ENCODE measurements around the gene MYG1. TPM values are rescaled to one million over a fixed set of nuclear protein-coding genes. Genes with fewer than 3 reads are reported as not detected.

MYG1 gene
- total RNA-seq (2012; rRNA removed) = 47.4 and 51.2 TPM in 2 replicates

- Histone ChIP-seq H3K4me3 (ENCODE audit: low read length) (peak within 1 kb of the TSS; percentile 89), H3K27me3 (ENCODE audit: control insufficient read depth, insufficient read depth, low read length) (no peaks in the 10 kb centered on the region), H3K9ac (ENCODE audit: low read depth, low read length) (peak within 1 kb of the TSS; percentile 96), H3K36me3 (ENCODE audit: insufficient read depth, low read length) (peaks cover 12% of the 10 kb centered on the region), H3K4me2 (ENCODE audit: low read length) (peak within 1 kb of the TSS; percentile 99), H3K4me1 (ENCODE audit: control insufficient read depth, insufficient read depth, low read length) (peaks cover 59% of the 10 kb centered on the region), H3K9me3 (replicated peaks; ENCODE audit: low read length) (no peaks in the 10 kb centered on the region)
Measured at GRCh38 chr12:53299454-53300180, at the start of gene MYG1. Gene MYG1, plus strand, starts transcription at chr12:53299695. Its CDS starts 43 bp downstream, at chr12:53299738.

- Histone ChIP-seq H3K4me2 (ENCODE audit: low read length) (peak overlapping the region; percentile 93), H3K36me3 (ENCODE audit: insufficient read depth, low read length) (peaks cover 14% of the 10 kb centered on the region), H3K4me1 (ENCODE audit: control insufficient read depth, insufficient read depth, low read length) (peaks cover 17% of the 10 kb centered on the region), H3K9ac (ENCODE audit: low read depth, low read length) (peak overlapping the region; percentile 91), H3K4me3 (ENCODE audit: low read length) (peak overlapping the region; percentile 96), H3K9me3 (replicated peaks; ENCODE audit: low read length) (no peaks in the 10 kb centered on the region), H3K27me3 (ENCODE audit: control insufficient read depth, insufficient read depth, low read length) (no peaks in the 10 kb centered on the region)
Measured at GRCh38 chr12:53251477-53252348, 47.8 kb upstream of the MYG1 start.

- peaks cover 17% of the 10 kb centered on the region for H3K4me1 ChIP-seq (ENCODE audit: control insufficient read depth, insufficient read depth, low read length)
- H3K36me3 ChIP-seq (ENCODE audit: insufficient read depth, low read length) = peaks cover 14% of the 10 kb centered on the region
Measured at GRCh38 chr12:53252349-53252916, 47.1 kb upstream of the MYG1 start.

GRCh38 chr12:53253298-53253697 lies 46.2 kb upstream of the MYG1 start:
- Histone ChIP-seq H3K9me3 (replicated peaks; ENCODE audit: low read length) (no peaks in the 10 kb centered on the region), H3K4me3 (ENCODE audit: low read length) (peak overlapping the region; percentile 96), H3K4me1 (ENCODE audit: control insufficient read depth, insufficient read depth, low read length) (peaks cover 17% of the 10 kb centered on the region), H3K9ac (ENCODE audit: low read depth, low read length) (no peak overlapping the region), H3K36me3 (ENCODE audit: insufficient read depth, low read length) (peaks cover 14% of the 10 kb centered on the region), H3K27me3 (ENCODE audit: control insufficient read depth, insufficient read depth, low read length) (no peaks in the 10 kb centered on the region), H3K4me2 (ENCODE audit: low read length) (peak overlapping the region; percentile 93)

More at GRCh38 chr12:53252349-53252916, 47.1 kb upstream of the MYG1 start:
- Histone ChIP-seq H3K27me3 (ENCODE audit: control insufficient read depth, insufficient read depth, low read length) (no peaks in the 10 kb centered on the region), H3K9me3 (replicated peaks; ENCODE audit: low read length) (no peaks in the 10 kb centered on the region), H3K4me3 (ENCODE audit: low read length) (peak overlapping the region; percentile 96), H3K9ac (ENCODE audit: low read depth, low read length) (peak overlapping the region; percentile 91), H3K4me2 (ENCODE audit: low read length) (peak overlapping the region; percentile 93)

GRCh38 chr12:53254816-53255545 lies 44.5 kb upstream of the MYG1 start:
- Histone ChIP-seq H3K27me3 (ENCODE audit: control insufficient read depth, insufficient read depth, low read length) (no peaks in the 10 kb centered on the region), H3K9me3 (replicated peaks; ENCODE audit: low read length) (no peaks in the 10 kb centered on the region), H3K4me1 (ENCODE audit: control insufficient read depth, insufficient read depth, low read length) (peaks cover 17% of the 10 kb centered on the region), H3K4me2 (ENCODE audit: low read length) (no peak overlapping the region), H3K4me3 (ENCODE audit: low read length) (no peak overlapping the region), H3K36me3 (ENCODE audit: insufficient read depth, low read length) (peaks cover 14% of the 10 kb centered on the region), H3K9ac (ENCODE audit: low read depth, low read length) (no peak overlapping the region)

- Histone ChIP-seq H3K4me3 (ENCODE audit: low read length) (no peak overlapping the region), H3K9ac (ENCODE audit: low read depth, low read length) (no peak overlapping the region), H3K36me3 (ENCODE audit: insufficient read depth, low read length) (peaks cover 14% of the 10 kb centered on the region), H3K4me2 (ENCODE audit: low read length) (no peak overlapping the region), H3K9me3 (replicated peaks; ENCODE audit: low read length) (no peaks in the 10 kb centered on the region), H3K27me3 (ENCODE audit: control insufficient read depth, insufficient read depth, low read length) (no peaks in the 10 kb centered on the region), H3K4me1 (ENCODE audit: control insufficient read depth, insufficient read depth, low read length) (peaks cover 16% of the 10 kb centered on the region)
Measured at GRCh38 chr12:53255996-53256395, 43.5 kb upstream of the MYG1 start.

GRCh38 chr12:53258541-53259539 lies 40.7 kb upstream of the MYG1 start:
- Histone ChIP-seq H3K4me2 (ENCODE audit: low read length) (no peak overlapping the region), H3K9me3 (replicated peaks; ENCODE audit: low read length) (no peaks in the 10 kb centered on the region), H3K9ac (ENCODE audit: low read depth, low read length) (no peak overlapping the region), H3K4me1 (ENCODE audit: control insufficient read depth, insufficient read depth, low read length) (no peaks in the 10 kb centered on the region), H3K27me3 (ENCODE audit: control insufficient read depth, insufficient read depth, low read length) (no peaks in the 10 kb centered on the region), H3K4me3 (ENCODE audit: low read length) (no peak overlapping the region), H3K36me3 (ENCODE audit: insufficient read depth, low read length) (peaks cover 12% of the 10 kb centered on the region)

GRCh38 chr12:53259891-53260290 lies 39.6 kb upstream of the MYG1 start:
- Histone ChIP-seq H3K4me3 (ENCODE audit: low read length) (no peak overlapping the region), H3K36me3 (ENCODE audit: insufficient read depth, low read length) (peaks cover 4% of the 10 kb centered on the region), H3K27me3 (ENCODE audit: control insufficient read depth, insufficient read depth, low read length) (no peaks in the 10 kb centered on the region), H3K4me2 (ENCODE audit: low read length) (no peak overlapping the region), H3K9ac (ENCODE audit: low read depth, low read length) (no peak overlapping the region), H3K4me1 (ENCODE audit: control insufficient read depth, insufficient read depth, low read length) (no peaks in the 10 kb centered on the region), H3K9me3 (replicated peaks; ENCODE audit: low read length) (no peaks in the 10 kb centered on the region)

- Histone ChIP-seq H3K4me1 (ENCODE audit: control insufficient read depth, insufficient read depth, low read length) (peaks cover 27% of the 10 kb centered on the region), H3K27me3 (ENCODE audit: control insufficient read depth, insufficient read depth, low read length) (no peaks in the 10 kb centered on the region), H3K4me2 (ENCODE audit: low read length) (no peak overlapping the region), H3K4me3 (ENCODE audit: low read length) (no peak overlapping the region), H3K36me3 (ENCODE audit: insufficient read depth, low read length) (no peaks in the 10 kb centered on the region), H3K9ac (ENCODE audit: low read depth, low read length) (no peak overlapping the region), H3K9me3 (replicated peaks; ENCODE audit: low read length) (no peaks in the 10 kb centered on the region)
Measured at GRCh38 chr12:53265783-53266182, 33.7 kb upstream of the MYG1 start.

- Histone ChIP-seq H3K4me3 (ENCODE audit: low read length) (peak overlapping the region; percentile 92), H3K36me3 (ENCODE audit: insufficient read depth, low read length) (no peaks in the 10 kb centered on the region), H3K27me3 (ENCODE audit: control insufficient read depth, insufficient read depth, low read length) (no peaks in the 10 kb centered on the region), H3K4me1 (ENCODE audit: control insufficient read depth, insufficient read depth, low read length) (peaks cover 27% of the 10 kb centered on the region), H3K9ac (ENCODE audit: low read depth, low read length) (peak overlapping the region; percentile 75), H3K9me3 (replicated peaks; ENCODE audit: low read length) (no peaks in the 10 kb centered on the region), H3K4me2 (ENCODE audit: low read length) (peak overlapping the region; percentile 88)
Measured at GRCh38 chr12:53267306-53267998, 32.0 kb upstream of the MYG1 start.

Data from skeletal muscle satellite cell (primary cell).